Omental fat pad (tissue), 4 donors: ENCODE results near the gene STC2. TPM values are rescaled to one million over a fixed set of nuclear protein-coding genes. Genes with fewer than 3 reads are reported as not detected.

Source experiments
- ATAC-seq: fragments of 150-250 bp; one replicate; pipeline ENCODE4 v1.9.1; 2016; ENCODE audit warnings: mild to moderate bottlenecking, moderate library complexity; ENCODE audit not compliant: low FRiP score
- DNase-seq: peaks from one replicate; pipeline ENCODE4 v3.0.0-alpha.2; 2019; ENCODE audit warnings: low spot score
- CTCF ChIP-seq, 3 donors: fragments of 450-650 bp; IDR thresholded peaks; one replicate each; pipeline ENCODE4 v1.5.1; 2016 to 2017; ENCODE audit warnings: antibody characterized with exemption in 3 of 3, mild to moderate bottlenecking in 3 of 3, moderate library complexity in 2 of 3
- small RNA-seq: library from RNA; depleted of rRNA; stranded (forward); fragments of <200 nt; gene quantifications from one replicate; pipeline ENCODE3, GENCODE V24; 2016
- total RNA-seq, 4 donors: library from RNA; depleted of rRNA; stranded (reverse); fragments of >200 nt; gene quantifications; one replicate each; pipeline ENCODE4 v1.1.0, GENCODE V29; 2016

STC2 gene
- total RNA-seq, 4 donors from 2014 or later, result 15.8 to 45.9 (median 29.1) TPM

DNA sequence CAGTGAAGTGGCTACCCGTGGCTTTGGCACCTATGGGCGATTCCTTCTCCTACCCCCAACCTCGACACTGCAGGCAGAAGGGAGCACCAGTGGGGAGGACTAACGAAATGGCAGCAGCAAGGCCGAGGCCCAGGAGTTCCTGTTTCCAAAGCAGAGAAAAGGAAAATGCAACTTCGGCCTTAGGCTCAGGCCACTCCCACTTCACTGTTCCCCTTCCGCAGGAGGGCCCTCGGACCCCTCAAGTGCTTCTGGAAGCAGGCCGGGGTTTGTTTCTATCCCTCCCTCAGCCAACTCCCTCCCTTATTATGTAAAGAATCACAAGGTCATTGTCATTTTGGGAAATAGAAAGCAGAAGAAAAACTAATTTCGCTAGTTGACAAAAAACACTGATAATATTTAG is 56.8 kb downstream of the STC2 start:
- TF ChIP-seq CTCF (IDR thresholded peaks at IDR 0.05), result no peak
- DNase-seq (no peak), ATAC-seq (no peak)

- no peak for TF ChIP-seq CTCF (IDR thresholded peaks at IDR 0.05)
- ATAC-seq, result no peak
- no peak for DNase-seq
Observed at GRCh38 chr5:173268750-173269432, 59.3 kb downstream of the STC2 start.

DNA sequence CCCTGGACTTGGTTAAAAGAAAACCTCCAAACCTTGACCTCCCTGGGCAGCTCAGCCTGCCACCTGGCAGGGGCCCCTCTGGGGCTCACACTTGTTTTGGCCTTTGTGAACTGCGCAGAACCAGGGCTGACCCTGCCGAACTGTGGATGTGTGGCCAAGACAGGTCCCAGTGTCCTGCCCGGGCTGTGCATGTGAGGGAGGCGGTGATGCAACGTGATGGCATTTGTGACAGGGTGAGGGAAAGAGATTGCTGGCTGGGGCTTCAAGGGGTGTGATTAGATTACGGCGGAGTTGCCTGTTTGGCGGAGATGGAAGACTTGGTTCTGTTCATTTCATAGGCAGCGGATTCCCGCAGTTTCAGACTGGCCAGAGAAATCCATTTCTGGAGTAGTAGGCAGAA is 62.8 kb downstream of the STC2 start:
- ATAC-seq (no peak), DNase-seq (no peak)
- TF ChIP-seq CTCF (IDR thresholded peaks at IDR 0.05), result no peak

Small RNAs within 50 kb of the gene (small RNA-seq; reads per million reads assigned to genes)
- gene MIR8056, result not detected
- gene RNA5SP200, result not detected
- gene RNU6-500P, result not detected

Other genes with a start within 250 kb of the STC2 start
- 10 to 100 TPM in 2 of 4 donors, 1 to 10 TPM in 2; 9.1 to 10.6 (median 9.9) TPM for gene BNIP1, start 183.9 kb downstream of the STC2 start, total RNA-seq
- 1 to 10 TPM in 1 of 4 donors, under 1 TPM in 1, not detected in 2; 0.56 to 1.1 TPM for gene NKX2-5, start 93.2 kb downstream of the STC2 start, total RNA-seq